GM13977 (cell line): ENCODE data around the gene UBE2N.
"Not testable (repeated sequence)": the region's sequence is repeated elsewhere in the genome, so short reads cannot be mapped to it uniquely, and the experiment has no call there.

Experiments used
- DNase-seq: peaks from one replicate; pipeline ENCODE4 v3.0.0; 2012; ENCODE audit warnings: low spot score
- CTCF ChIP-seq: IDR thresholded peaks from 2 replicates; pipeline ENCODE4 v1.5.1; 2012; ENCODE audit warnings: mild to moderate bottlenecking, control low read depth; ENCODE audit not compliant: insufficient read depth; ENCODE audit errors: extremely low read depth, missing control alignments
- in situ Hi-C: fragments of 300-500 bp; cut with MboI; formaldehyde crosslinking; loops from one replicate; pipeline ENCODE4 v1.12.0; 2022; ENCODE audit warnings: low sequenced_read_pairs, low pct_unique_long_range_greater_than_20kb, mixed read lengths, inconsistent platforms; ENCODE audit not compliant: unreplicated experiment

UBE2N gene

GRCh38 chr12:93438266-93439050 lies 3.3 kb downstream of the UBE2N start:
- no peak for DNase-seq
- in situ Hi-C loops = no loop called here
- no peak for TF ChIP-seq CTCF

GRCh38 chr12:93434256-93434865 lies 7.4 kb downstream of the UBE2N start:
- no peak for DNase-seq
- in situ Hi-C loops = no loop called here
- TF ChIP-seq CTCF = no peak

- DNase-seq, in situ Hi-C loops: not testable (repeated sequence)
These were observed 9.7 kb downstream of the UBE2N start for GRCh38 chr12:93432031-93432430.

GRCh38 chr12:93430280-93430679 lies 11.5 kb downstream of the UBE2N start:
- in situ Hi-C loops = no loop called here
- no peak for TF ChIP-seq CTCF
- no peak for DNase-seq

GRCh38 chr12:93429852-93430251 lies 11.9 kb downstream of the UBE2N start:
- no peak for TF ChIP-seq CTCF
- in situ Hi-C loops = no loop called here
- no peak for DNase-seq

GRCh38 chr12:93429448-93429847 lies 12.3 kb downstream of the UBE2N start:
- no peak for TF ChIP-seq CTCF
- DNase-seq = no peak
- in situ Hi-C loops = no loop called here

GRCh38 chr12:93427779-93428564 lies 13.8 kb downstream of the UBE2N start:
- in situ Hi-C loops = no loop called here
- TF ChIP-seq CTCF = no peak
- DNase-seq = no peak
